Ishikawa (cell line): ENCODE data around the gene FOXF2.

Experiments used
- CEBPB ChIP-seq: IDR thresholded peaks from 2 replicates; pipeline ENCODE4 v1.6.1; 2012
- CREB1 ChIP-seq: IDR thresholded peaks from 2 replicates; pipeline ENCODE4 v1.6.1; 2012; ENCODE audit warnings: low read depth
- EGR1 ChIP-seq: IDR thresholded peaks from 2 replicates; pipeline ENCODE4 v1.6.1; 2012
- EP300 ChIP-seq: IDR thresholded peaks from 2 replicates; pipeline ENCODE4 v1.6.1; 2012; ENCODE audit warnings: borderline replicate concordance
- FOXM1 ChIP-seq: IDR thresholded peaks from 2 replicates; pipeline ENCODE4 v1.6.1; 2012; ENCODE audit warnings: low read depth, borderline replicate concordance
- NFIC ChIP-seq: IDR thresholded peaks from 2 replicates; pipeline ENCODE4 v1.6.1; 2012
- RAD21 ChIP-seq: IDR thresholded peaks from 2 replicates; pipeline ENCODE4 v1.6.1; 2012; ENCODE audit warnings: low read depth
- TAF1 ChIP-seq: IDR thresholded peaks from 2 replicates; pipeline ENCODE4 v1.6.1; 2012; ENCODE audit warnings: low read depth, mild to moderate bottlenecking
- TCF12 ChIP-seq: IDR thresholded peaks from 2 replicates; pipeline ENCODE4 v1.6.1; 2012; ENCODE audit warnings: low read depth
- TEAD4 ChIP-seq: IDR thresholded peaks from 2 replicates; pipeline ENCODE4 v1.6.1; 2012
- YY1 ChIP-seq: IDR thresholded peaks from 2 replicates; pipeline ENCODE4 v1.6.1; 2012; ENCODE audit warnings: low read depth
- ZBTB7A ChIP-seq: IDR thresholded peaks from 2 replicates; pipeline ENCODE4 v1.6.1; 2012; ENCODE audit warnings: low read depth
- TF ChIP-seq, protein P1 (sequence below): IDR thresholded peaks from 2 replicates; pipeline ENCODE4 v1.6.1; 2012
- TF ChIP-seq, protein P2 (sequence below): IDR thresholded peaks from 2 replicates; pipeline ENCODE4 v1.6.1; 2012
- TF ChIP-seq, protein P3 (sequence below): IDR thresholded peaks from 2 replicates; pipeline ENCODE4 v1.6.1; 2012; ENCODE audit warnings: low read depth, mild to moderate bottlenecking

Gene FOXF2

DNA sequence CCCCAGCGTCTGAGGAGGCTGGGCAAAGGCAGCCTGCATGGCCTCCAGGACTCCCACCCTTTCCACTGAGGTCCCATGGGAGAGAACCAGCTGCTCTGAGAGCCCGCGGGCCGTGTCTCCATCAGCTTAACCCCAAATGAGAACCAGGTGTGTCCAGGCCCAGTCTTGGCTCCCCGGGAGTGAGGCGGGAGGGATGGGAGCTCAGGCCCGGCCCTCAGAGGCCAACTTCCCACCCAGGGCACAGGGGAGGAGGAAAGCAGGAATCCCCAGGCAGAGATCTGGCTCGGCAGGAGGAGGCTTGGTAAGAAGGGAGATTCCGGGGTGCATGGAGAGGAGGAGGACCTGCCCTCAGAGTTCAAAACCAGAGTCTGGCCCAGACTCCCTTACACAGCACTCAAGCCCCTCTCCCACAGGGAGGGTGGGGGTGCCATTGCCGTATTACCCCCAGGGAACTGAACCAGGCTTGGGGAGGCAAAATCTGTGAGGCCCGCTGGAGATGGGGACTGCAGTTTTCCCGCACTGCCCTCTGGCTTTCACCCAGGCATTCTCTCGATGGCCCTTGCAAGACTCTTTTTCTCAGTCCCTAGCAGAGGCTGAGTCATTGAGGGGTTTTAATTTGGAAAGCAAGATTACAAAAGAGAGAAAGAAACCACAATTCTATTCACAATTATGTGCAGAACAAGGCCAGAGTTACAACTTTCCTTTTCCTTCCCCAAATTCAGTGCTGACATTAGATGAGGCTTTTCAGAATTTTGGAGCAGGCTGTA, 17.1 kb downstream of the FOXF2 start:
- TF ChIP-seq CEBPB (no peak), YY1 (no peak), RAD21 (no peak), TAF1 (no peak), FOXM1 (no peak), CREB1 (no peak), TEAD4 (no peak), TCF12 (no peak), NFIC (no peak), ZBTB7A (no peak), EGR1 (no peak), EP300 (no peak)
- TF ChIP-seq, protein P1, sequence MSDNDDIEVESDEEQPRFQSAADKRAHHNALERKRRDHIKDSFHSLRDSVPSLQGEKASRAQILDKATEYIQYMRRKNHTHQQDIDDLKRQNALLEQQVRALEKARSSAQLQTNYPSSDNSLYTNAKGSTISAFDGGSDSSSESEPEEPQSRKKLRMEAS: no peak
- TF ChIP-seq, protein P2, sequence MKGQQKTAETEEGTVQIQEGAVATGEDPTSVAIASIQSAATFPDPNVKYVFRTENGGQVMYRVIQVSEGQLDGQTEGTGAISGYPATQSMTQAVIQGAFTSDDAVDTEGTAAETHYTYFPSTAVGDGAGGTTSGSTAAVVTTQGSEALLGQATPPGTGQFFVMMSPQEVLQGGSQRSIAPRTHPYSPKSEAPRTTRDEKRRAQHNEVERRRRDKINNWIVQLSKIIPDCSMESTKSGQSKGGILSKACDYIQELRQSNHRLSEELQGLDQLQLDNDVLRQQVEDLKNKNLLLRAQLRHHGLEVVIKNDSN: no peak
- TF ChIP-seq, protein P3, sequence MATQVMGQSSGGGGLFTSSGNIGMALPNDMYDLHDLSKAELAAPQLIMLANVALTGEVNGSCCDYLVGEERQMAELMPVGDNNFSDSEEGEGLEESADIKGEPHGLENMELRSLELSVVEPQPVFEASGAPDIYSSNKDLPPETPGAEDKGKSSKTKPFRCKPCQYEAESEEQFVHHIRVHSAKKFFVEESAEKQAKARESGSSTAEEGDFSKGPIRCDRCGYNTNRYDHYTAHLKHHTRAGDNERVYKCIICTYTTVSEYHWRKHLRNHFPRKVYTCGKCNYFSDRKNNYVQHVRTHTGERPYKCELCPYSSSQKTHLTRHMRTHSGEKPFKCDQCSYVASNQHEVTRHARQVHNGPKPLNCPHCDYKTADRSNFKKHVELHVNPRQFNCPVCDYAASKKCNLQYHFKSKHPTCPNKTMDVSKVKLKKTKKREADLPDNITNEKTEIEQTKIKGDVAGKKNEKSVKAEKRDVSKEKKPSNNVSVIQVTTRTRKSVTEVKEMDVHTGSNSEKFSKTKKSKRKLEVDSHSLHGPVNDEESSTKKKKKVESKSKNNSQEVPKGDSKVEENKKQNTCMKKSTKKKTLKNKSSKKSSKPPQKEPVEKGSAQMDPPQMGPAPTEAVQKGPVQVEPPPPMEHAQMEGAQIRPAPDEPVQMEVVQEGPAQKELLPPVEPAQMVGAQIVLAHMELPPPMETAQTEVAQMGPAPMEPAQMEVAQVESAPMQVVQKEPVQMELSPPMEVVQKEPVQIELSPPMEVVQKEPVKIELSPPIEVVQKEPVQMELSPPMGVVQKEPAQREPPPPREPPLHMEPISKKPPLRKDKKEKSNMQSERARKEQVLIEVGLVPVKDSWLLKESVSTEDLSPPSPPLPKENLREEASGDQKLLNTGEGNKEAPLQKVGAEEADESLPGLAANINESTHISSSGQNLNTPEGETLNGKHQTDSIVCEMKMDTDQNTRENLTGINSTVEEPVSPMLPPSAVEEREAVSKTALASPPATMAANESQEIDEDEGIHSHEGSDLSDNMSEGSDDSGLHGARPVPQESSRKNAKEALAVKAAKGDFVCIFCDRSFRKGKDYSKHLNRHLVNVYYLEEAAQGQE: no peak

DNA sequence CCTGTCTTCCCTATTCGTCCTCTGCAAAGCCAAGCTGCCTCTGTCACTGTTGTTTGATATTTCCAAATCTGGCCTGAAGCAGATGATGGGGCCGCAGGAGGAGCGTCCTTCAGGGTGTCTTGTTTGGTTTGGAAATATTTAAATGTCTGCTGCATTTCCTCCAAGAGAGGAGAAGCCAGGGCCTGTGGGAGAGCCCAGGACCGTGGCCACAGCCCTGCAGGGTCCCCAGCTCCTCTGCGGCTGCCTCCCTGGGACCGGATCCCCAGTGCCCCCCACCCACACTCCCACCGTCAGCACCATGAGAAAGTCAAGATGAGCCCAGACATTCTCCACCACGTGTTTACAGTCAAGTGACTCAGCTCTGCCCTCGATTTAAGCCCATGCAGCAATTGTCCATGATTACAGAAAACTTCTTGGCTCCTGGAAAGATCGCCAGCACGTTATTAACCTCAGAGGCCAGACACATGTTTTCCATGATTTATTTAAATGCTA, 18.2 kb downstream of the FOXF2 start:
- TF ChIP-seq CEBPB: no peak
- TF ChIP-seq TEAD4: no peak
- TF ChIP-seq EP300: no peak
- TF ChIP-seq NFIC: no peak
- TF ChIP-seq, protein P2: no peak
- TF ChIP-seq RAD21: no peak
- no peak for TF ChIP-seq TAF1
- no peak for TF ChIP-seq EGR1
- no peak for TF ChIP-seq YY1
- TF ChIP-seq, protein P1: no peak
- no peak for TF ChIP-seq CREB1
- no peak for TF ChIP-seq ZBTB7A
- TF ChIP-seq, protein P3: no peak
- TF ChIP-seq FOXM1: no peak
- TF ChIP-seq TCF12: no peak

DNA sequence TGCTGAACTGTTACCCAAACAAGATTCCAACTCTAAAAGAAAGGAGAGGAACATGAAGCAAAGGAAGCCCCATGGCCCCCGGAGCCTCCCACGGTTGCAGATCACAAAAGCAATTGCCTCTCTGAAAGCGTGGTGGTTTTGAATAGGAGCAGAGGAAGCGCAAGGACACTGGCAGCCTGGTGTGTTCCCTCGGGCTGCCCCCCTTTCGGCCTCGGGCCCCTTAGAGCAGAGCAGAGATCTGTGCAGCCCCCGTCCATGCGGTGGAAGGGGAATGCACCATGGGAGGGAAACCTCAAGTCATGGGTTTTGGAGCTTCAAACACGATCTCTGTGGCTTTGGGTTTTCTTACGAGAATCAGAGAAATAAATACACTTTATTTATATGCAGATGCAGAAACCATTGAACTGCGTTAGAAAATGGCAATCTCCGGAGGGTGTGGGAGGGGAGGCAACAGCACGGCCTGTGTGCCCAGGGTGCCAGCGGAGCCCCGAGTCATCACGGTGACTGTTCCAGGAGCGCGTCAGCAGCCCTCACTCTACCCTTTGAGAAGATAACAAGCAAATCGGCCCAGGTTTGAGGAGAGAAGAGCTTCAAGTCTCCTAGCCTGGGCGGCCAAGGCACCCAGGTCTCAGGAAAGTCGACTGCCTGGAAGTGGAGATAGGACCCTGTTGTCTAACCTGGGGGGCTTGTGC, 20.5 kb downstream of the FOXF2 start:
- no peak for TF ChIP-seq TCF12
- no peak for TF ChIP-seq EGR1
- no peak for TF ChIP-seq TAF1
- TF ChIP-seq YY1: no peak
- TF ChIP-seq, protein P1: no peak
- no peak for TF ChIP-seq NFIC
- no peak for TF ChIP-seq ZBTB7A
- TF ChIP-seq RAD21: no peak
- TF ChIP-seq CEBPB: no peak
- TF ChIP-seq EP300: no peak
- TF ChIP-seq, protein P2: no peak
- no peak for TF ChIP-seq CREB1
- TF ChIP-seq, protein P3: no peak
- no peak for TF ChIP-seq TEAD4
- no peak for TF ChIP-seq FOXM1
